HCT116 (cell line): ENCODE results near the gene SEMA6A. TPM values are rescaled to one million over a fixed set of nuclear protein-coding genes. Genes with fewer than 3 reads are reported as not detected.

Experiments
- ATAC-seq: fragments of 200-7000 bp; cut with Tn5 transposase; 2 replicates; pipeline ENCODE4 v1.9.1; 2020; ENCODE audit warnings: mild to moderate bottlenecking, moderate library complexity
- BruUV-seq: library from RNA; stranded (reverse); fragments of 400-500 nt; replicated peaks from 2 replicates; lab custom pipeline; 2021; lab: Mats Ljungman, UMichigan
- CTCF ChIA-PET: fragments of 300-600 bp; sonication (Branson Sonifier 250); formaldehyde crosslinking; loops from one replicate; lab custom pipeline; 2021; ENCODE audit warnings: antibody characterized with exemption; lab: Charles Lee
- POLR2A ChIA-PET: fragments of 300-600, 350-600 bp; sonication (Branson Sonifier 250); formaldehyde crosslinking; loops from one replicate; lab custom pipeline; 2021; ENCODE audit warnings: antibody characterized with exemption; lab: Charles Lee
- RAD21 ChIA-PET, 2 experiments: fragments of 300-600 bp; sonication (Branson Sonifier 250); formaldehyde crosslinking; loops; one replicate each; lab custom pipeline; 2023; ENCODE audit warnings: low total read pairs in 2 of 2; ENCODE audit not compliant: uncharacterized antibody in 2 of 2, unreplicated experiment in 2 of 2, low non-redundant PET in 1 of 2; lab: Charles Lee
- DNase-seq: peaks from one replicate; pipeline ENCODE4 v3.0.0-alpha.2; 2010; ENCODE audit warnings: low read depth, low spot score
- H2AFZ ChIP-seq: fragments of 200-600 bp; shearing (Covaris generic), sonication (generic); 2 replicates; pipeline ENCODE4 v1.6.1; 2017; ENCODE audit warnings: low read depth, mixed run types, mixed read lengths, antibody characterized with exemption, low read length; ENCODE audit not compliant: poor library complexity, severe bottlenecking
- H3K27ac ChIP-seq: 2 replicates; pipeline ENCODE4 v1.5.1; 2012; ENCODE audit warnings: low read depth, low read length
- H3K27me3 ChIP-seq: fragments of 200-600 bp; sonication (generic); 2 replicates; pipeline ENCODE4 v1.6.1; 2016; ENCODE audit warnings: mixed run types, low read length, mixed read lengths; ENCODE audit not compliant: insufficient read depth
- H3K36me3 ChIP-seq, 2 experiments: fragments of 200-500 bp in 1 of 2; fragments of 200-600 bp in 1 of 2; sonication (Bioruptor generic) in 1 of 2; sonication (generic) in 1 of 2; 2 replicates each; pipeline versions ENCODE4 v1.5.1 to v1.6.1; 2014 to 2016; ENCODE audit warnings: low read length in 2 of 2, inconsistent platforms in 1 of 2, mixed read lengths in 1 of 2, mixed run types in 1 of 2; ENCODE audit not compliant: insufficient read depth in 2 of 2, control insufficient read depth in 1 of 2
- H3K4me1 ChIP-seq, 2 experiments: fragments of 200-600 bp in 1 of 2; sonication (generic) in 1 of 2; 2 replicates each; pipeline versions ENCODE4 v1.5.1 to v1.6.1; 2012 to 2017; ENCODE audit warnings: low read length in 2 of 2, inconsistent platforms in 1 of 2, mild to moderate bottlenecking in 1 of 2, mixed read lengths in 1 of 2, mixed run types in 1 of 2, moderate library complexity in 1 of 2; ENCODE audit not compliant: insufficient read depth in 2 of 2, control insufficient read depth in 1 of 2
- H3K4me2 ChIP-seq: fragments of 200-600 bp; sonication (generic); 2 replicates; pipeline ENCODE4 v1.6.1; 2017; ENCODE audit warnings: mixed run types, low read length, mixed read lengths
- H3K4me3 ChIP-seq, 2 experiments: fragments of 200-600 bp in 1 of 2; sonication (generic) in 1 of 2; replicated peaks in 1 of 2; 2 replicates each; pipeline ENCODE4 v1.5.1; 2011 to 2016; ENCODE audit warnings: low read length in 2 of 2, control low read depth in 1 of 2, low read depth in 1 of 2, mild to moderate bottlenecking in 1 of 2, mixed read lengths in 1 of 2, mixed run types in 1 of 2
- H3K79me2 ChIP-seq: fragments of 200-600 bp; sonication (generic); 2 replicates; pipeline ENCODE4 v1.6.1; 2017; ENCODE audit warnings: mild to moderate bottlenecking, mixed run types, low read length, moderate library complexity, mixed read lengths; ENCODE audit not compliant: insufficient read depth
- H3K9ac ChIP-seq: fragments of 200-600 bp; sonication (generic); 2 replicates; pipeline ENCODE4 v1.6.1; 2016; ENCODE audit warnings: low read length, mixed read lengths
- H3K9me2 ChIP-seq: fragments of 200-600 bp; sonication (generic), shearing (Covaris generic); 2 replicates; pipeline ENCODE4 v1.6.1; 2017; ENCODE audit warnings: mixed run types, mild to moderate bottlenecking, moderate library complexity; ENCODE audit not compliant: insufficient read depth
- H3K9me3 ChIP-seq, 2 experiments: fragments of 200-500 bp in 1 of 2; fragments of 200-600 bp in 1 of 2; sonication (Bioruptor generic) in 1 of 2; sonication (generic) in 1 of 2; 2 replicates each; pipeline ENCODE4 v1.6.1; 2014 to 2017; ENCODE audit warnings: low read length in 2 of 2, mixed read lengths in 2 of 2, inconsistent platforms in 1 of 2, low read depth in 1 of 2, mild to moderate bottlenecking in 1 of 2, mixed run types in 1 of 2, moderate library complexity in 1 of 2; ENCODE audit not compliant: control insufficient read depth in 1 of 2, insufficient read depth in 1 of 2
- H4K20me1 ChIP-seq: fragments of 200-600 bp; sonication (generic), shearing (Covaris generic); 2 replicates; pipeline ENCODE4 v1.6.1; 2017; ENCODE audit warnings: mixed run types, mild to moderate bottlenecking, moderate library complexity; ENCODE audit not compliant: insufficient read depth
- CBX3 ChIP-seq: IDR thresholded peaks from 2 replicates; pipeline ENCODE4 v1.6.1; 2012; ENCODE audit warnings: low read depth
- CEBPB ChIP-seq: IDR thresholded peaks from 2 replicates; pipeline ENCODE4 v1.6.1; 2012; ENCODE audit warnings: low read depth
- EZH2 ChIP-seq: fragments of 200-600 bp; sonication (generic); IDR thresholded peaks from 2 replicates; pipeline ENCODE4 v1.6.1; 2017; ENCODE audit warnings: antibody characterized with exemption, mixed run types
- SIN3A ChIP-seq: IDR thresholded peaks from 2 replicates; pipeline ENCODE4 v1.6.1; 2012; ENCODE audit warnings: low read depth
- SP1 ChIP-seq: IDR thresholded peaks from 2 replicates; pipeline ENCODE4 v1.6.1; 2012; ENCODE audit warnings: low read depth
- YY1 ChIP-seq: IDR thresholded peaks from 2 replicates; pipeline ENCODE4 v1.6.1; 2011; ENCODE audit warnings: low read length, low read depth, moderate library complexity, mild to moderate bottlenecking; ENCODE audit not compliant: insufficient replicate concordance; ENCODE audit errors: extremely low read depth
- ZFX ChIP-seq: fragments of 450-650 bp; IDR thresholded peaks from 2 replicates; pipeline ENCODE4 v1.6.1; 2017
- ZNF274 ChIP-seq: fragments of 200-500 bp; sonication (Bioruptor generic); IDR thresholded peaks from 2 replicates; pipeline ENCODE4 v1.6.1; 2014; ENCODE audit warnings: mild to moderate bottlenecking, low read depth, low read length, inconsistent platforms
- intact Hi-C: fragments of 100-400 bp; cut with micrococcal nuclease; formaldehyde crosslinking; loops from 2 replicates; pipeline ENCODE4 v1.10.0; 2022
- total RNA-seq: library from RNA; stranded (reverse); gene quantifications from one replicate; pipeline ENCODE4 v1.2.1, GENCODE V29; 2021; ENCODE audit not compliant: unreplicated experiment
- TF ChIP-seq, protein P1 (sequence below): IDR thresholded peaks from 2 replicates; pipeline ENCODE4 v1.6.1; 2012; ENCODE audit warnings: low read depth
- TF ChIP-seq, protein P2 (sequence below): IDR thresholded peaks from 2 replicates; pipeline ENCODE4 v1.6.1; 2012
- TF ChIP-seq, protein P3 (sequence below): IDR thresholded peaks from 2 replicates; pipeline ENCODE4 v1.6.1; 2012
- TF ChIP-seq, protein P4 (sequence below), 3 experiments: fragments of 200-600 bp in 1 of 3; sonication (generic) in 1 of 3; IDR thresholded peaks in 2 of 3; conservative IDR thresholded peaks in 1 of 3; 2 replicates each; pipeline ENCODE4 v1.5.1; 2012 to 2017; ENCODE audit warnings: low read depth in 2 of 3, low read length in 2 of 3, antibody characterized with exemption in 1 of 3, borderline replicate concordance in 1 of 3, control low read depth in 1 of 3, mild to moderate bottlenecking in 1 of 3, mixed read lengths in 1 of 3, mixed run types in 1 of 3, moderate library complexity in 1 of 3; ENCODE audit not compliant: insufficient read depth in 1 of 3

Gene SEMA6A
- total RNA-seq, 1 experiment from 2014 or later: 6.7 TPM

DNA sequence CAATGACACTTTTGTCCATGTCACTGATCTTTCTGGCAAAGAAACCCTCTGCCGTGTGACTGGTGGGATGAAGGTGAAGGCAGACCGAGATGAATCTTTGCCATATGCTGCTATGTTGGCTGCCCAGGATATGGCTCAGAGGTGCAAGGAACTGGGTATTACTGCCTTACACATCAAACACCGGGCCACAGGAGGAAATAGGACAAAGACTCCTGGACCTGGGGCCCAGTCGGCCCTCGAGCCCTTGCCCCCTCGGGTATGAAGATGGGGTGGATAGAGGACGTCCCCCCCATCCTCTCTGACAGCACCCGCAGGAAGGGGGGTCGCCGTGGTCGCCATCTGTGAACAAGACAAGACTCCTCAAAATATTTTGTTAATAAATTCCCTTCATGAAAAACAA lies 12.0 kb downstream of the SEMA6A start:
- Histone ChIP-seq H3K36me3 (no peaks in the 10 kb centered on the region), H3K27me3 (no peaks in the 10 kb centered on the region), H3K9me3 (no peaks in the 10 kb centered on the region), H2AFZ (no peak overlapping the region), H3K27ac (no peak overlapping the region), H3K4me1 (no peaks in the 10 kb centered on the region), H3K4me2 (no peak overlapping the region), H3K9ac (no peak overlapping the region), H3K4me3 (no peak overlapping the region), H3K79me2 (no peaks in the 10 kb centered on the region), H4K20me1 (no peaks in the 10 kb centered on the region), H3K9me2 (no peaks in the 10 kb centered on the region)
- no TSS peak for BruUV-seq
- ChIA-PET POLR2A (no interaction called here), RAD21 (no interaction called here), CTCF (no interaction called here)
- TF ChIP-seq, protein P1, sequence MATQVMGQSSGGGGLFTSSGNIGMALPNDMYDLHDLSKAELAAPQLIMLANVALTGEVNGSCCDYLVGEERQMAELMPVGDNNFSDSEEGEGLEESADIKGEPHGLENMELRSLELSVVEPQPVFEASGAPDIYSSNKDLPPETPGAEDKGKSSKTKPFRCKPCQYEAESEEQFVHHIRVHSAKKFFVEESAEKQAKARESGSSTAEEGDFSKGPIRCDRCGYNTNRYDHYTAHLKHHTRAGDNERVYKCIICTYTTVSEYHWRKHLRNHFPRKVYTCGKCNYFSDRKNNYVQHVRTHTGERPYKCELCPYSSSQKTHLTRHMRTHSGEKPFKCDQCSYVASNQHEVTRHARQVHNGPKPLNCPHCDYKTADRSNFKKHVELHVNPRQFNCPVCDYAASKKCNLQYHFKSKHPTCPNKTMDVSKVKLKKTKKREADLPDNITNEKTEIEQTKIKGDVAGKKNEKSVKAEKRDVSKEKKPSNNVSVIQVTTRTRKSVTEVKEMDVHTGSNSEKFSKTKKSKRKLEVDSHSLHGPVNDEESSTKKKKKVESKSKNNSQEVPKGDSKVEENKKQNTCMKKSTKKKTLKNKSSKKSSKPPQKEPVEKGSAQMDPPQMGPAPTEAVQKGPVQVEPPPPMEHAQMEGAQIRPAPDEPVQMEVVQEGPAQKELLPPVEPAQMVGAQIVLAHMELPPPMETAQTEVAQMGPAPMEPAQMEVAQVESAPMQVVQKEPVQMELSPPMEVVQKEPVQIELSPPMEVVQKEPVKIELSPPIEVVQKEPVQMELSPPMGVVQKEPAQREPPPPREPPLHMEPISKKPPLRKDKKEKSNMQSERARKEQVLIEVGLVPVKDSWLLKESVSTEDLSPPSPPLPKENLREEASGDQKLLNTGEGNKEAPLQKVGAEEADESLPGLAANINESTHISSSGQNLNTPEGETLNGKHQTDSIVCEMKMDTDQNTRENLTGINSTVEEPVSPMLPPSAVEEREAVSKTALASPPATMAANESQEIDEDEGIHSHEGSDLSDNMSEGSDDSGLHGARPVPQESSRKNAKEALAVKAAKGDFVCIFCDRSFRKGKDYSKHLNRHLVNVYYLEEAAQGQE: no peak
- no peak for TF ChIP-seq CBX3
- TF ChIP-seq, protein P2, sequence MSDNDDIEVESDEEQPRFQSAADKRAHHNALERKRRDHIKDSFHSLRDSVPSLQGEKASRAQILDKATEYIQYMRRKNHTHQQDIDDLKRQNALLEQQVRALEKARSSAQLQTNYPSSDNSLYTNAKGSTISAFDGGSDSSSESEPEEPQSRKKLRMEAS: no peak
- no peak for TF ChIP-seq CEBPB
- no peak for TF ChIP-seq YY1
- DNase-seq (no peak), ATAC-seq (no peak)
- intact Hi-C loops: loop anchor here (10.0 kb wide), 1 partner anchor 58 kb away; no protein-coding TSS in a partner anchor

DNA sequence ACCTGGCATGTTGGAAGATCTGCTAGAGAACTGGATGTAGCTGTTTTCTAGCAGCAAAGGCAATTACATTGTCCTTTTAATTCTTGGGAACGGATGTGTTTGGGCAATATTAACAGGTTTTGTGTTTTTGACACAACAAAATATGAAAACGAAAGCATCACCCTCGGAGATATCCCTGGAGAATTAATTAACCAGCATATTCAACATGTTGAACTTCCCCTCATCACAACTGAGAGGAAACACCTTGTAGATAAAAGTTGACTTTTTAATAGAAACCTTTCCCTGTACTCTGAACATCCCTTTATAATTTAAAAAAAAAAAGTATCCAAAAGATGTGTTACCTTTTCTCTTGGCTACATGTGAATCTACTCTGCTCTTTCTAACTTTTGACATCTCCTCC lies 13.0 kb downstream of the SEMA6A start:
- intact Hi-C loops: loop anchor here (10.0 kb wide), 1 partner anchor 57 kb away; no protein-coding TSS in a partner anchor
- ATAC-seq (no peak), DNase-seq (no peak)
- H3K9me2 ChIP-seq: no peaks in the 10 kb centered on the region
- H3K36me3 ChIP-seq: no peaks in the 10 kb centered on the region
- no peaks in the 10 kb centered on the region for H4K20me1 ChIP-seq
- POLR2A ChIA-PET: no interaction called here
- RAD21 ChIA-PET: no interaction called here
- no peak overlapping the region for H3K9ac ChIP-seq
- H3K4me1 ChIP-seq: no peaks in the 10 kb centered on the region
- no peak overlapping the region for H3K4me2 ChIP-seq
- no peak overlapping the region for H3K27ac ChIP-seq
- CTCF ChIA-PET: no interaction called here
- no peak for TF ChIP-seq SP1
- TF ChIP-seq, protein P3, sequence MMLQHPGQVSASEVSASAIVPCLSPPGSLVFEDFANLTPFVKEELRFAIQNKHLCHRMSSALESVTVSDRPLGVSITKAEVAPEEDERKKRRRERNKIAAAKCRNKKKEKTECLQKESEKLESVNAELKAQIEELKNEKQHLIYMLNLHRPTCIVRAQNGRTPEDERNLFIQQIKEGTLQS: no peak
- TF ChIP-seq SIN3A: no peak
- TF ChIP-seq ZFX: no peak
- TF ChIP-seq, protein P4, sequence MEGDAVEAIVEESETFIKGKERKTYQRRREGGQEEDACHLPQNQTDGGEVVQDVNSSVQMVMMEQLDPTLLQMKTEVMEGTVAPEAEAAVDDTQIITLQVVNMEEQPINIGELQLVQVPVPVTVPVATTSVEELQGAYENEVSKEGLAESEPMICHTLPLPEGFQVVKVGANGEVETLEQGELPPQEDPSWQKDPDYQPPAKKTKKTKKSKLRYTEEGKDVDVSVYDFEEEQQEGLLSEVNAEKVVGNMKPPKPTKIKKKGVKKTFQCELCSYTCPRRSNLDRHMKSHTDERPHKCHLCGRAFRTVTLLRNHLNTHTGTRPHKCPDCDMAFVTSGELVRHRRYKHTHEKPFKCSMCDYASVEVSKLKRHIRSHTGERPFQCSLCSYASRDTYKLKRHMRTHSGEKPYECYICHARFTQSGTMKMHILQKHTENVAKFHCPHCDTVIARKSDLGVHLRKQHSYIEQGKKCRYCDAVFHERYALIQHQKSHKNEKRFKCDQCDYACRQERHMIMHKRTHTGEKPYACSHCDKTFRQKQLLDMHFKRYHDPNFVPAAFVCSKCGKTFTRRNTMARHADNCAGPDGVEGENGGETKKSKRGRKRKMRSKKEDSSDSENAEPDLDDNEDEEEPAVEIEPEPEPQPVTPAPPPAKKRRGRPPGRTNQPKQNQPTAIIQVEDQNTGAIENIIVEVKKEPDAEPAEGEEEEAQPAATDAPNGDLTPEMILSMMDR (IDR thresholded peaks at IDR 0.05 in 2 of 3, conservative IDR thresholded peaks at IDR 0.05 in 1 of 3; ENCODE audit: borderline replicate concordance in 1 of 3, insufficient read depth in 1 of 3, low read depth in 2 of 3, low read length in 2 of 3): no peak
- no peak for TF ChIP-seq EZH2
- TF ChIP-seq, protein P2: no peak
- no peak for TF ChIP-seq YY1
- no peak for TF ChIP-seq ZNF274
- no peaks in the 10 kb centered on the region for H3K27me3 ChIP-seq
- no peak overlapping the region for H3K4me3 ChIP-seq
- no peak overlapping the region for H2AFZ ChIP-seq
- no peaks in the 10 kb centered on the region for H3K79me2 ChIP-seq
- no TSS peak for BruUV-seq
- H3K9me3 ChIP-seq: no peaks in the 10 kb centered on the region
